Measurements from ENCODE around the gene PDLIM1. TPM values are rescaled to one million over a fixed set of nuclear protein-coding genes. Genes with fewer than 3 reads are reported as not detected.

PDLIM1 gene
- total and polyA plus RNA-seq, 2 experiments from 2014 or later, result 111 to 233 TPM

GRCh38 chr10:95330966-95331453 lies 40.2 kb upstream of the PDLIM1 start:
- Histone ChIP-seq H2AFZ (no peak overlapping the region), H3F3A (replicated peaks; ENCODE audit: low read depth) (0 out of 2 replicates have a peak, but pooled peaks cover 3% of the 10 kb centered on the region), H3K36me3 (ENCODE audit: insufficient read depth) (no peaks in the 10 kb centered on the region), H3K4me3 (no peak overlapping the region), H3K27me3 (ENCODE audit: insufficient read depth) (no peaks in the 10 kb centered on the region), H3K4me1 (ENCODE audit: insufficient read depth) (peaks cover 8% of the 10 kb centered on the region; the same call in 1 of the 2 replicates), H4K20me1 (replicated peaks; ENCODE audit: insufficient read depth) (no peaks in the 10 kb centered on the region), H3K4me2 (no peak overlapping the region), H3K9me2 (ENCODE audit: insufficient read depth) (no peaks in the 10 kb centered on the region), H3K27ac (ENCODE audit: low read depth) (no peak overlapping the region), H3K79me2 (replicated peaks; ENCODE audit: insufficient read depth) (no peaks in the 10 kb centered on the region)
- H3K27ac Mint-ChIP-seq, result no peak overlapping the region
- H3K4me3 Mint-ChIP-seq, result no peak overlapping the region
- DNase-seq (ENCODE audit: low spot score) (no peak), ATAC-seq (no peak)
- H3K36me3 Mint-ChIP-seq (ENCODE audit: low read depth), result no peaks in the 10 kb centered on the region
- H3K9me3 Mint-ChIP-seq, result no peaks in the 10 kb centered on the region
- peaks cover 7% of the 10 kb centered on the region; the same call in 2 of the 3 replicates for H3K4me1 Mint-ChIP-seq
- TF ChIP-seq ZNF462 (CRISPR knock-in tag; IDR thresholded peaks at IDR 0.05) (no peak), REST (IDR thresholded peaks at IDR 0.05; ENCODE audit: unreplicated experiment) (no peak), CREB1 (CRISPR knock-in tag; IDR thresholded peaks at IDR 0.05; ENCODE audit: low read depth) (no peak), ZNF331 (CRISPR knock-in tag; IDR thresholded peaks at IDR 0.05; ENCODE audit: low read depth) (no peak), POLR2AphosphoS5 (IDR thresholded peaks at IDR 0.05; ENCODE audit: low read depth) (no peak), ZNF114 (CRISPR knock-in tag; IDR thresholded peaks at IDR 0.05) (no peak)
- H3K27me3 Mint-ChIP-seq (ENCODE audit: insufficient read depth, low read depth, poor library complexity), result peaks cover 2% of the 10 kb centered on the region
